Measurements from ENCODE around the gene CYRIA.

DNA sequence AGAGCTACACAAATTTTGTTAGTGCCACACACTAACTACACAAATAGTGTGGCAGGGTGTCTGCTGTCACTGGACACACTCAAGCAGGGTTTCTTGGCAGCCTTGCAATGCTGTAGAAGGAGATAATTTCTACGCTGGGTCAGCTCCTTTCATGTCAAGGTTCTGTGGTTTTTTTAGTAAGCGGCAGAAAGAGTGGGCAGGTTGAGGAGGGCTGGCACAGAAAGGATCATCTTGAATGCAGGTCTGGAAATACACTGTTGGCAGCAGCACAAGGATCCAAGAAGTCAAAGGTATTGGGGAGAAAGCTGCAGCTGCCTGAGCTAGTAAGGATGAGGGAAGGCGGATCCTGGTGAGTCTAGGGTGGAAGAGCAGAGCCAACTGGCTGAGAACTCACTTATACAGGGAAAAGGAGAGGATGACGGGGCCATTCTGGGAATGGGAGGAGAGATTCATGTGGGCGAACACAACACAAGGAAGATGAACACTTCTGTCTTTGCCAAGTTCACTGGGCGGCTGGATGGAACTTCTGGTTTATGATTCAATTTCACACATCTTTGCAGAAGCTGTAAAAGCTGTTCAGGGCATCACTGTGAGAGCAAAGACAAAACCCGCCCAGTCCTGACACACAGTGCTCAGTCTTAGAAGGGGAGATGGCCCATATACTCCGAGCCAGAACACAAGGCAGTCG lies 16.9 kb upstream of the CYRIA start:
- TF ChIP-seq, protein P1, sequence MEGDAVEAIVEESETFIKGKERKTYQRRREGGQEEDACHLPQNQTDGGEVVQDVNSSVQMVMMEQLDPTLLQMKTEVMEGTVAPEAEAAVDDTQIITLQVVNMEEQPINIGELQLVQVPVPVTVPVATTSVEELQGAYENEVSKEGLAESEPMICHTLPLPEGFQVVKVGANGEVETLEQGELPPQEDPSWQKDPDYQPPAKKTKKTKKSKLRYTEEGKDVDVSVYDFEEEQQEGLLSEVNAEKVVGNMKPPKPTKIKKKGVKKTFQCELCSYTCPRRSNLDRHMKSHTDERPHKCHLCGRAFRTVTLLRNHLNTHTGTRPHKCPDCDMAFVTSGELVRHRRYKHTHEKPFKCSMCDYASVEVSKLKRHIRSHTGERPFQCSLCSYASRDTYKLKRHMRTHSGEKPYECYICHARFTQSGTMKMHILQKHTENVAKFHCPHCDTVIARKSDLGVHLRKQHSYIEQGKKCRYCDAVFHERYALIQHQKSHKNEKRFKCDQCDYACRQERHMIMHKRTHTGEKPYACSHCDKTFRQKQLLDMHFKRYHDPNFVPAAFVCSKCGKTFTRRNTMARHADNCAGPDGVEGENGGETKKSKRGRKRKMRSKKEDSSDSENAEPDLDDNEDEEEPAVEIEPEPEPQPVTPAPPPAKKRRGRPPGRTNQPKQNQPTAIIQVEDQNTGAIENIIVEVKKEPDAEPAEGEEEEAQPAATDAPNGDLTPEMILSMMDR (IDR thresholded peaks at IDR 0.05): no peak
- TF ChIP-seq POLR2A (IDR thresholded peaks at IDR 0.05): no peak

All from Peyer's patch (tissue), 4 donors.